HFFc6 (cell line): ENCODE results near the gene MSI2. TPM values are rescaled to one million over a fixed set of nuclear protein-coding genes. Genes with fewer than 3 reads are reported as not detected.

ENCODE experiments used
- DNase-seq: peaks from one replicate; pipeline ENCODE4 v3.0.0-alpha.2; 2018
- H3K27ac Mint-ChIP-seq: 2 replicates; pipeline ENCODE4 v1.8.0; 2020; ENCODE audit warnings: mild to moderate bottlenecking, mixed read lengths
- H3K27me3 Mint-ChIP-seq: 2 replicates; pipeline ENCODE4 v1.8.0; 2021; ENCODE audit warnings: mild to moderate bottlenecking, moderate library complexity, mixed read lengths; ENCODE audit not compliant: insufficient read depth
- H3K36me3 Mint-ChIP-seq: 2 replicates; pipeline ENCODE4 v1.8.0; 2021; ENCODE audit warnings: low read depth, mixed read lengths
- H3K4me1 Mint-ChIP-seq: 2 replicates; pipeline ENCODE4 v1.8.0; 2020; ENCODE audit warnings: low read depth, mixed read lengths
- H3K4me3 Mint-ChIP-seq: 2 replicates; pipeline ENCODE4 v1.8.0; 2020; ENCODE audit warnings: mild to moderate bottlenecking, moderate library complexity, mixed read lengths
- H3K9me3 Mint-ChIP-seq: 2 replicates; pipeline ENCODE4 v1.8.0; 2020; ENCODE audit warnings: mild to moderate bottlenecking, mixed read lengths
- CTCF ChIP-seq: fragments of 200-600 bp; sonication (generic); IDR thresholded peaks from 2 replicates; pipeline ENCODE4 v1.5.0; 2021; ENCODE audit warnings: antibody characterized with exemption, mild to moderate bottlenecking
- total RNA-seq, 6 experiments: library from RNA; stranded (reverse); fragmentation: NEBNext Ultra II Directional; extraction: Animal tissue kit (Norgen Biotek cat#: 25700); gene quantifications; 2 replicates in 1 of 6; 3 replicates in 5 of 6; pipeline ENCODE4 v1.2.3, GENCODE V29; 2021

The MSI2 gene
- total RNA-seq, 6 experiments from 2014 or later, result 53.5 to 71.7 (median 55.0) TPM

GRCh38 chr17:57289613-57290012 is 33.3 kb downstream of the MSI2 start:
- Mint-ChIP-seq H3K27ac (no peak overlapping the region), H3K4me1 (peaks cover 26% of the 10 kb centered on the region), H3K9me3 (no peaks in the 10 kb centered on the region), H3K27me3 (peaks cover 2% of the 10 kb centered on the region; the same call in 1 of the 2 replicates), H3K36me3 (peaks cover 7% of the 10 kb centered on the region), H3K4me3 (no peak overlapping the region)
- TF ChIP-seq CTCF, result no peak
- no peak for DNase-seq

DNA sequence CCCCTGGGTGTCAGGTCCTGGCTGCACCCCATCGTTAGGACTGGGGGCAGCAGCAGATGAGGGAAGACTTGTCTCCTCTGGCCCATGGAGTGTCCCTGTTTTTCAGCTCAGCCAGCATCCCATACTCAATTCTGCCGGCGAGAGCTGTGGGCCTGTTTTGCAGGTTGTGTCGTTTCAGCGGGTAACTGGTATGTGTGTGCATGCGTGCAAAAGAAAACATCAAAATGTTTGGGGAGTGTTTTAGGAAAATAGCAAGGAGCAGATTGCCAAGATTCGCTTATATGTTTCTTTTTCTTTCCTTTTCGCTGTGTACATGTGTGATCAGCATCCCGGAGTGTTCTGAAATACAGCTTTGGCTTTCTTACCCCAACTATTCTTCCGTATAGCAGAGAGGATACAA is 34.7 kb downstream of the MSI2 start:
- H3K4me1 Mint-ChIP-seq, result peaks cover 39% of the 10 kb centered on the region
- peaks cover 4% of the 10 kb centered on the region; the same call in 1 of the 2 replicates for H3K27me3 Mint-ChIP-seq
- H3K36me3 Mint-ChIP-seq, result peaks cover 12% of the 10 kb centered on the region
- no peaks in the 10 kb centered on the region for H3K9me3 Mint-ChIP-seq
- no peak for TF ChIP-seq CTCF
- no peak overlapping the region for H3K4me3 Mint-ChIP-seq
- H3K27ac Mint-ChIP-seq, result no peak overlapping the region
- DNase-seq, result no peak

DNA sequence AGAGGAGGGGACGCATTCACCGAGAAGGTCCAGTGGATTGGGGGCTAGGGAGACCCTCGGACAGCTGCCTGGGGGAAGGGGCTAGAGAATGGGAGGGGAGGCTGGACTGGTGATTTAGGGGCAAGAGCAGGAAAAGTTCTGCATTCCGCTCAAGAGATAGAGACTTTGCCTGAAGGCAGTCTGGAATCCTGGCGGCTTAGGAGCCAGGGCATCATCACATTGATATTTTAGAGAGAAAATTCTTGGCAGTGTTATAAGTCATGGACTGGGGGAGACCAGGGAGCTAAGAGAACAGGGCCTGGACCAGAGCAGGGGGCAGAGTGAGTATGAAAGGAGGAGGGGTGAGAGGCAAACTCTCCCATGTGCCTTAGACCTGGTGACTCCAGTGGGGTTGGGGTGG is 35.8 kb downstream of the MSI2 start:
- peaks cover 46% of the 10 kb centered on the region for H3K4me1 Mint-ChIP-seq

DNA sequence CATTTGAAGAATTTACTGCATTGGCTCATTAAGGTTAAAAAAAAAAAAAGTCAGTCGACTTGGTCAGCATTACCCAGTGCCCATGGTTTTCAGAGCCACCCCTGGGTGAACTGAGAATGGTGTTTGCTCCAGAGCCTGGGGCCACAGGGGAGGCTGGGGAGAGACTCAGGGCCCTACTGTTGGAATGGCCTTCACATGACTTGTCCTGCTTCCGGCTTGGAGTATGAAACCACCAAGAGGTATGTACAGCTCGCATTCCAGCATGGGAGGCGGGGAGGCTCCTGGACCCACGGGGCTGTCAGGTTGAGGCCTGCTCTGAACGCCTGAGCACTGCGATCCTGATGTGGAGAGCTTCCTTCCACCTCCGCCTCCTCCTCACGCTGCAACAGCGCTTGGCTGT is 36.8 kb downstream of the MSI2 start:
- DNase-seq, result no peak
- Mint-ChIP-seq H3K4me1 (peaks cover 46% of the 10 kb centered on the region), H3K9me3 (no peaks in the 10 kb centered on the region), H3K27me3 (peaks cover 4% of the 10 kb centered on the region; the same call in 1 of the 2 replicates), H3K4me3 (no peak overlapping the region), H3K36me3 (peaks cover 20% of the 10 kb centered on the region), H3K27ac (no peak overlapping the region)
- TF ChIP-seq CTCF, result no peak

More for the DNA sequence above, 35.8 kb downstream of the MSI2 start:
- Mint-ChIP-seq H3K27ac (no peak overlapping the region; the same call in 1 of the 2 replicates), H3K27me3 (peaks cover 4% of the 10 kb centered on the region; the same call in 1 of the 2 replicates), H3K4me3 (no peak overlapping the region), H3K9me3 (no peaks in the 10 kb centered on the region), H3K36me3 (peaks cover 12% of the 10 kb centered on the region)
- no peak for DNase-seq
- no peak for TF ChIP-seq CTCF

GRCh38 chr17:57294101-57294500 is 37.8 kb downstream of the MSI2 start:
- no peak overlapping the region; the same call in 1 of the 2 replicates for H3K4me3 Mint-ChIP-seq

More at GRCh38 chr17:57294101-57294500, 37.8 kb downstream of the MSI2 start:
- Mint-ChIP-seq H3K27ac (peak overlapping the region; percentile 89), H3K36me3 (peaks cover 30% of the 10 kb centered on the region), H3K27me3 (peaks cover 4% of the 10 kb centered on the region; the same call in 1 of the 2 replicates), H3K4me1 (peaks cover 46% of the 10 kb centered on the region), H3K9me3 (no peaks in the 10 kb centered on the region)
- DNase-seq, result no peak
- no peak for TF ChIP-seq CTCF
